Sigmoid colon (tissue), 7 donors: ENCODE data around the gene USP30. TPM values are rescaled to one million over a fixed set of nuclear protein-coding genes. Genes with fewer than 3 reads are reported as not detected.

ENCODE experiments used
- DNase-seq: peaks from one replicate; pipeline ENCODE4 v3.0.0-alpha.2; 2019
- H3K27ac ChIP-seq, 4 donors: fragments of 200-600 bp; sonication (generic); one replicate each; pipeline ENCODE4 v1.5.1; 2016 to 2019; ENCODE audit warnings: mild to moderate bottlenecking in 1 of 4
- H3K27me3 ChIP-seq, 3 donors: fragments of 200-600 bp; sonication (generic); one replicate each; pipeline ENCODE4 v1.5.1; 2019; ENCODE audit warnings: mild to moderate bottlenecking in 1 of 3
- H3K36me3 ChIP-seq, 4 donors: fragments of 200-600 bp; sonication (generic); one replicate each; pipeline ENCODE4 v1.5.1; 2016 to 2019
- H3K4me1 ChIP-seq, 4 donors: fragments of 200-600 bp; sonication (generic); one replicate each; pipeline ENCODE4 v1.5.1; 2017 to 2019
- H3K4me3 ChIP-seq, 4 donors: fragments of 200-600 bp; sonication (generic); one replicate each; pipeline ENCODE4 v1.5.1; 2017 to 2019; ENCODE audit warnings: mild to moderate bottlenecking in 2 of 4, moderate library complexity in 1 of 4
- H3K9me3 ChIP-seq, 4 donors: fragments of 200-600 bp in 3 of 4; sonication (generic) in 3 of 4; one replicate each; pipeline versions ENCODE4 v1.5.1 to v1.6.1; 2013 to 2019
- CTCF ChIP-seq, 4 experiments: fragments of 450-650 bp in 3 of 4; fragments of 200-600 bp in 1 of 4; IDR thresholded peaks; one replicate each; pipeline ENCODE4 v1.5.1; 2016 to 2019; ENCODE audit warnings: antibody characterized with exemption in 4 of 4, mild to moderate bottlenecking in 3 of 4, moderate library complexity in 2 of 4
- EP300 ChIP-seq, 4 donors: sonication (generic); formaldehyde crosslinking; IDR thresholded peaks; one replicate each; pipeline ENCODE4 v1.6.1; 2017; ENCODE audit warnings: antibody characterized with exemption in 4 of 4
- POLR2A ChIP-seq, 2 donors: fragments of 450-650 bp; IDR thresholded peaks; one replicate each; pipeline ENCODE4 v1.6.1; 2016; ENCODE audit warnings: antibody characterized with exemption in 2 of 2, mild to moderate bottlenecking in 2 of 2, moderate library complexity in 2 of 2
- POLR2AphosphoS5 ChIP-seq, 4 donors: sonication (generic); formaldehyde crosslinking; IDR thresholded peaks; one replicate each; pipeline ENCODE4 v1.6.1; 2017; ENCODE audit warnings: antibody characterized with exemption in 4 of 4
- WGBS, 2 donors: extraction: QIAGEN DNeasy Blood & Tissue Kit; methylation state at CpG; one replicate each; pipeline ENCODE4 v1.1.7; 2013; 5-methylcytosine and 5-hydroxymethylcytosine counted together
- intact Hi-C: fragments of 100-400 bp; cut with DNase I; formaldehyde crosslinking; loops from one replicate; pipeline ENCODE4 v1.15.1; 2023
- polyA plus RNA-seq, 3 donors: library from polyadenylated mRNA; stranded (reverse); fragments of 200-250 nt; gene quantifications; one replicate each; pipeline ENCODE4 v1.2.3, GENCODE V29; 2013
- total RNA-seq, 4 donors: library from RNA; depleted of rRNA; stranded (reverse); fragments of >200 nt; gene quantifications; one replicate each; pipeline ENCODE4 v1.1.0, GENCODE V29; 2016
- donor health status: healthy with polysubstance abuse.
- donor health status: Bipolar disorder and iron deficiency.
- donor health status: healthy.

Gene USP30
- total RNA-seq, result 10 to 100 TPM in 3 of 4 donors, 1 to 10 TPM in 1; 9.8 to 15.2 (median 13.1) TPM
- 1 to 10 TPM; 6.0 to 9.3 (median 7.8) TPM for polyA plus RNA-seq

GRCh38 chr12:109052414-109053323 is at the start of gene USP30:
Gene USP30 (plus strand): TSS chr12:109052576. CDS start chr12:109052679, 103 bp downstream.
- 0 to 1% methylated on average over 61 of the region's 61 CpGs for WGBS, 2 donors
- Histone ChIP-seq H3K27me3 (no peaks in the 10 kb centered on the region), H3K4me3 (peak within 1 kb of the TSS; percentile 74 to 99 (median 96)), H3K27ac (peak within 1 kb of the TSS; percentile 86 to 88 (median 86)), H3K4me1 (peaks cover 0 to 19% (median 15%) of the 10 kb centered on the region in 4 donors), H3K9me3 (no peaks in the 10 kb centered on the region), H3K36me3 (peaks cover 0 to 9% (median under 1%) of the 10 kb centered on the region in 4 donors)
- DNase-seq, result peak; percentile 93
- intact Hi-C loops, result loop anchor here (2.0 to 5.0 kb wide), 3 partner anchors 40 to 490 kb away; partner anchors contain the start of genes ALKBH2, ISCU and SART3
- TF ChIP-seq EP300 (IDR thresholded peaks at IDR 0.05) (no peak), POLR2A (IDR thresholded peaks at IDR 0.05) (no peak), POLR2AphosphoS5 (IDR thresholded peaks at IDR 0.05) (peak in 3 of 4 donors; percentile 56 to 76 (median 63)), CTCF (IDR thresholded peaks at IDR 0.05) (no peak)

GRCh38 chr12:109004017-109004416 is 48.4 kb upstream of the USP30 start:
- TF ChIP-seq CTCF (IDR thresholded peaks at IDR 0.05), result no peak
- no peak for TF ChIP-seq POLR2A (IDR thresholded peaks at IDR 0.05)
- no peak for TF ChIP-seq EP300 (IDR thresholded peaks at IDR 0.05)
- no peak for TF ChIP-seq POLR2AphosphoS5 (IDR thresholded peaks at IDR 0.05)
- Histone ChIP-seq H3K4me3 (no peak overlapping the region), H3K27ac (no peak overlapping the region), H3K27me3 (no peaks in the 10 kb centered on the region), H3K9me3 (no peaks in the 10 kb centered on the region), H3K36me3 (no peaks in the 10 kb centered on the region), H3K4me1 (no peaks in the 10 kb centered on the region)
- 84 to 85% methylated on average over 3 of the region's 3 CpGs for WGBS, 2 donors
- intact Hi-C loops, result no loop called here
- no peak for DNase-seq

GRCh38 chr12:109009766-109010165 is 42.6 kb upstream of the USP30 start:
- no peak overlapping the region for H3K4me3 ChIP-seq
- no peaks in the 10 kb centered on the region for H3K36me3 ChIP-seq
- 91 to 96% methylated on average over 1 of the region's 1 CpG for whole genome bisulfite sequencing, 2 donors
- H3K27ac ChIP-seq, result no peak overlapping the region
- peaks cover 0 to 3% (median 0%) of the 10 kb centered on the region in 3 donors for H3K27me3 ChIP-seq
- H3K4me1 ChIP-seq, result no peaks in the 10 kb centered on the region
- DNase-seq, result no peak
- intact Hi-C loops, result no loop called here
- H3K9me3 ChIP-seq, result no peaks in the 10 kb centered on the region
- TF ChIP-seq EP300 (IDR thresholded peaks at IDR 0.05), result no peak
- no peak for TF ChIP-seq POLR2A (IDR thresholded peaks at IDR 0.05)
- no peak for TF ChIP-seq CTCF (IDR thresholded peaks at IDR 0.05)
- no peak for TF ChIP-seq POLR2AphosphoS5 (IDR thresholded peaks at IDR 0.05)

- intact Hi-C loops, result no loop called here
- no peaks in the 10 kb centered on the region for H3K36me3 ChIP-seq
- no peak for DNase-seq
- 35 to 73% methylated on average over 2 of the region's 2 CpGs for WGBS, 2 donors
- no peak for TF ChIP-seq CTCF (IDR thresholded peaks at IDR 0.05)
- TF ChIP-seq EP300 (IDR thresholded peaks at IDR 0.05), result no peak
- no peak for TF ChIP-seq POLR2A (IDR thresholded peaks at IDR 0.05)
- no peak for TF ChIP-seq POLR2AphosphoS5 (IDR thresholded peaks at IDR 0.05)
- no peaks in the 10 kb centered on the region for H3K4me1 ChIP-seq
- no peaks in the 10 kb centered on the region for H3K9me3 ChIP-seq
- no peak overlapping the region for H3K4me3 ChIP-seq
- H3K27ac ChIP-seq, result no peak overlapping the region
- peaks cover 0 to 3% (median 0%) of the 10 kb centered on the region in 3 donors for H3K27me3 ChIP-seq
Measured at GRCh38 chr12:109010259-109010658, 42.1 kb upstream of the USP30 start.
